Adrenal gland (tissue), 5 donors: ENCODE measurements around the gene TRAPPC13.

Source experiments
- POLR2A ChIP-seq, 2 donors: fragments of 450-650 bp; IDR thresholded peaks; one replicate each; pipeline ENCODE4 v1.6.1; 2017; ENCODE audit warnings: antibody characterized with exemption in 2 of 2, mild to moderate bottlenecking in 2 of 2, moderate library complexity in 1 of 2
- TF ChIP-seq, protein P1 (sequence below), 6 experiments: fragments of 450-650 bp in 4 of 6; fragments of 200-600 bp in 2 of 6; sonication (generic) in 1 of 6; IDR thresholded peaks; 1 replicate in 5 of 6; 2 replicates in 1 of 6; pipeline versions ENCODE4 v1.5.1 to v1.8.0; 2016 to 2021; ENCODE audit warnings: antibody characterized with exemption in 6 of 6, mild to moderate bottlenecking in 2 of 6, moderate library complexity in 1 of 6
- donor health status: DM: no; HTN: no; CAD: no.

DNA sequence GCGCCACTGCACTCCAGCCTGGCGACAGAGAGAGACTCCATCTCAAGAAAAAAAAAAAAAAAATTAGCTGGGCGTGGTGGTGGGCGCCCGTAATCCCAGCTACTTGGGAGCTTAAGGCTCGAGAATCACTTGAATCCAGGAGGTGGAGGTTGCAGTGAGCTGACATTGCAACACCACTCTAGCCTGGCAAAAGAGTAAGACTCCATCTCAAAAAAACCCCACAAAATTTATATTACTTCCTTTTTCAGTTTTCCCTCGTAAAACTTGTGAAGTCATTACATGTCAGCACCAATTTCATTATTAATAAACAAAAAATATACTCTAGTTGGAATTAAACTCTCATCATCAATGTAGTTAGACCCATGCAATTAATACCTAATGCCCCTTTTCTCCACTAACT, 43.9 kb downstream of the TRAPPC13 start:
- TF ChIP-seq, protein P1, sequence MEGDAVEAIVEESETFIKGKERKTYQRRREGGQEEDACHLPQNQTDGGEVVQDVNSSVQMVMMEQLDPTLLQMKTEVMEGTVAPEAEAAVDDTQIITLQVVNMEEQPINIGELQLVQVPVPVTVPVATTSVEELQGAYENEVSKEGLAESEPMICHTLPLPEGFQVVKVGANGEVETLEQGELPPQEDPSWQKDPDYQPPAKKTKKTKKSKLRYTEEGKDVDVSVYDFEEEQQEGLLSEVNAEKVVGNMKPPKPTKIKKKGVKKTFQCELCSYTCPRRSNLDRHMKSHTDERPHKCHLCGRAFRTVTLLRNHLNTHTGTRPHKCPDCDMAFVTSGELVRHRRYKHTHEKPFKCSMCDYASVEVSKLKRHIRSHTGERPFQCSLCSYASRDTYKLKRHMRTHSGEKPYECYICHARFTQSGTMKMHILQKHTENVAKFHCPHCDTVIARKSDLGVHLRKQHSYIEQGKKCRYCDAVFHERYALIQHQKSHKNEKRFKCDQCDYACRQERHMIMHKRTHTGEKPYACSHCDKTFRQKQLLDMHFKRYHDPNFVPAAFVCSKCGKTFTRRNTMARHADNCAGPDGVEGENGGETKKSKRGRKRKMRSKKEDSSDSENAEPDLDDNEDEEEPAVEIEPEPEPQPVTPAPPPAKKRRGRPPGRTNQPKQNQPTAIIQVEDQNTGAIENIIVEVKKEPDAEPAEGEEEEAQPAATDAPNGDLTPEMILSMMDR (IDR thresholded peaks at IDR 0.05): no peak
- TF ChIP-seq POLR2A (IDR thresholded peaks at IDR 0.05): no peak
